Astrocyte (in vitro differentiated cells and primary cell): ENCODE measurements around the gene TRMT11. TPM values are rescaled to one million over a fixed set of nuclear protein-coding genes. Genes with fewer than 3 reads are reported as not detected.

Source experiments
- DNase-seq: peaks from one replicate; pipeline ENCODE4 v3.0.0-alpha.2; 2010; ENCODE audit warnings: low read depth
- FAIRE-seq: peaks from 2 replicates; lab custom pipeline; 2011; peaks lifted over from hg19 to GRCh38; lab: Jason Lieb, UNC
- H2AFZ ChIP-seq: 2 replicates; pipeline ENCODE4 v1.6.0; 2012; ENCODE audit warnings: low read depth, low read length, inconsistent platforms
- H3K27ac ChIP-seq: 2 replicates; pipeline ENCODE4 v1.5.1; 2011; ENCODE audit warnings: low read depth, low read length, inconsistent platforms
- H3K27me3 ChIP-seq: 2 replicates; pipeline ENCODE4 v1.6.0; 2011; ENCODE audit warnings: low read length, inconsistent platforms; ENCODE audit not compliant: insufficient read depth
- H3K36me3 ChIP-seq: 2 replicates; pipeline ENCODE4 v1.5.1; 2011; ENCODE audit warnings: low read length, inconsistent platforms; ENCODE audit not compliant: insufficient read depth
- H3K4me1 ChIP-seq: 2 replicates; pipeline ENCODE4 v1.5.1; 2011; ENCODE audit warnings: low read length, inconsistent platforms; ENCODE audit not compliant: insufficient read depth
- H3K4me2 ChIP-seq: 2 replicates; pipeline ENCODE4 v1.6.0; 2012; ENCODE audit warnings: low read length, inconsistent platforms
- H3K4me3 ChIP-seq: 2 replicates; pipeline ENCODE4 v1.5.1; 2011; ENCODE audit warnings: low read depth, mild to moderate bottlenecking, low read length, inconsistent platforms; ENCODE audit not compliant: insufficient read depth
- H3K79me2 ChIP-seq: 2 replicates; pipeline ENCODE4 v1.6.0; 2012; ENCODE audit warnings: mild to moderate bottlenecking, low read length, inconsistent platforms; ENCODE audit not compliant: insufficient read depth
- H3K9ac ChIP-seq: 2 replicates; pipeline ENCODE4 v1.6.0; 2012; ENCODE audit warnings: mild to moderate bottlenecking, low read length, inconsistent platforms
- H3K9me3 ChIP-seq: 2 replicates; pipeline ENCODE4 v1.5.1; 2012; ENCODE audit warnings: low read depth, mild to moderate bottlenecking, low read length, inconsistent platforms; ENCODE audit not compliant: insufficient read depth
- H4K20me1 ChIP-seq: 2 replicates; pipeline ENCODE4 v1.6.0; 2012; ENCODE audit warnings: low read length, inconsistent platforms; ENCODE audit not compliant: insufficient read depth
- H3K27ac Mint-ChIP-seq: one replicate; pipeline ENCODE4 v1.8.0; 2021; ENCODE audit warnings: mild to moderate bottlenecking, mixed read lengths; ENCODE audit not compliant: unreplicated experiment
- H3K27me3 Mint-ChIP-seq: one replicate; pipeline ENCODE4 v1.8.0; 2021; ENCODE audit warnings: low read depth, mixed read lengths; ENCODE audit not compliant: unreplicated experiment
- H3K36me3 Mint-ChIP-seq: one replicate; pipeline ENCODE4 v1.8.0; 2021; ENCODE audit warnings: low read depth, mixed read lengths; ENCODE audit not compliant: unreplicated experiment
- H3K4me1 Mint-ChIP-seq: one replicate; pipeline ENCODE4 v1.8.0; 2021; ENCODE audit warnings: low read depth, mixed read lengths; ENCODE audit not compliant: unreplicated experiment
- H3K4me3 Mint-ChIP-seq: one replicate; pipeline ENCODE4 v1.8.0; 2021; ENCODE audit warnings: mild to moderate bottlenecking, moderate library complexity, mixed read lengths; ENCODE audit not compliant: unreplicated experiment
- H3K9me3 Mint-ChIP-seq: one replicate; pipeline ENCODE4 v1.8.0; 2021; ENCODE audit warnings: mild to moderate bottlenecking, mixed read lengths; ENCODE audit not compliant: unreplicated experiment
- EZH2 ChIP-seq: IDR thresholded peaks from 2 replicates; pipeline ENCODE4 v1.6.1; 2012; ENCODE audit warnings: mild to moderate bottlenecking, low read length, inconsistent platforms; ENCODE audit not compliant: insufficient read depth
- total RNA-seq: library from RNA; stranded (reverse); gene quantifications from 2 replicates; pipeline ENCODE4 v1.2.1, GENCODE V29; 2021
- TF ChIP-seq, protein P1 (sequence below): IDR thresholded peaks from 2 replicates; pipeline ENCODE4 v1.5.1; 2011; ENCODE audit warnings: low read depth, mild to moderate bottlenecking, inconsistent platforms, low read length, moderate library complexity; ENCODE audit not compliant: insufficient read depth

The TRMT11 gene
- total RNA-seq, 1 donor from 2014 or later, result 18.2 TPM

GRCh38 chr6:125963817-125964216 lies 22.5 kb upstream of the TRMT11 start:
- H3K4me3 Mint-ChIP-seq, result no peak overlapping the region
- no peaks in the 10 kb centered on the region for H3K27me3 Mint-ChIP-seq
- no peaks in the 10 kb centered on the region for H3K4me1 Mint-ChIP-seq
- Histone ChIP-seq H3K36me3 (no peaks in the 10 kb centered on the region), H3K4me1 (no peaks in the 10 kb centered on the region), H2AFZ (no peak overlapping the region), H3K9me3 (no peaks in the 10 kb centered on the region), H3K9ac (no peak overlapping the region), H4K20me1 (no peaks in the 10 kb centered on the region), H3K27ac (no peak overlapping the region), H3K27me3 (no peaks in the 10 kb centered on the region), H3K79me2 (peaks cover 9% of the 10 kb centered on the region), H3K4me3 (no peak overlapping the region), H3K4me2 (no peak overlapping the region)
- TF ChIP-seq, protein P1, sequence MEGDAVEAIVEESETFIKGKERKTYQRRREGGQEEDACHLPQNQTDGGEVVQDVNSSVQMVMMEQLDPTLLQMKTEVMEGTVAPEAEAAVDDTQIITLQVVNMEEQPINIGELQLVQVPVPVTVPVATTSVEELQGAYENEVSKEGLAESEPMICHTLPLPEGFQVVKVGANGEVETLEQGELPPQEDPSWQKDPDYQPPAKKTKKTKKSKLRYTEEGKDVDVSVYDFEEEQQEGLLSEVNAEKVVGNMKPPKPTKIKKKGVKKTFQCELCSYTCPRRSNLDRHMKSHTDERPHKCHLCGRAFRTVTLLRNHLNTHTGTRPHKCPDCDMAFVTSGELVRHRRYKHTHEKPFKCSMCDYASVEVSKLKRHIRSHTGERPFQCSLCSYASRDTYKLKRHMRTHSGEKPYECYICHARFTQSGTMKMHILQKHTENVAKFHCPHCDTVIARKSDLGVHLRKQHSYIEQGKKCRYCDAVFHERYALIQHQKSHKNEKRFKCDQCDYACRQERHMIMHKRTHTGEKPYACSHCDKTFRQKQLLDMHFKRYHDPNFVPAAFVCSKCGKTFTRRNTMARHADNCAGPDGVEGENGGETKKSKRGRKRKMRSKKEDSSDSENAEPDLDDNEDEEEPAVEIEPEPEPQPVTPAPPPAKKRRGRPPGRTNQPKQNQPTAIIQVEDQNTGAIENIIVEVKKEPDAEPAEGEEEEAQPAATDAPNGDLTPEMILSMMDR, result no peak
- no peak for TF ChIP-seq EZH2
- no peaks in the 10 kb centered on the region for H3K9me3 Mint-ChIP-seq
- FAIRE-seq (no peak), DNase-seq (no peak)
- no peak overlapping the region for H3K27ac Mint-ChIP-seq
- H3K36me3 Mint-ChIP-seq, result peaks cover 4% of the 10 kb centered on the region

DNA sequence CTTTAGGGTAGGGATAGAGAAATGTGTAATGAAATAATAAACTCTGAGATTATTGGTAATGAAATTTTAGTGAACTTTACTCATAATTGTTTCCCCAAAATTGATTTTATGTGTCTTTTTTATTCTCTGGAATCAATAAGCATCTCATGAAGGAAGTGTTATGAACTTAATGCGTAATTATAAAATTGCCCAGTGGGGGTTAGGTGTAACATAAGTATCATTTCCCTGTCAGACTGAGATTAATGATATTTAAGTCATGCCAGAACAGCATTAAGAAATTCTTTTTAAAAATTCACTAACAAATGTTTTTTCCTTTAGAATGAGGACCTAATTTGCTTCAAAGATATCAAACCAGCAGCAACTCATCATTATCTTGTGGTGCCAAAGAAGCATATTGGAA lies 19.8 kb upstream of the TRMT11 start:
- Histone ChIP-seq H3K9me3 (no peaks in the 10 kb centered on the region), H3K27me3 (no peaks in the 10 kb centered on the region), H2AFZ (no peak overlapping the region), H3K4me2 (no peak overlapping the region), H4K20me1 (no peaks in the 10 kb centered on the region), H3K4me1 (no peaks in the 10 kb centered on the region), H3K27ac (no peak overlapping the region), H3K9ac (no peak overlapping the region), H3K79me2 (no peaks in the 10 kb centered on the region), H3K36me3 (no peaks in the 10 kb centered on the region), H3K4me3 (no peak overlapping the region)
- Mint-ChIP-seq H3K27me3 (no peaks in the 10 kb centered on the region), H3K9me3 (no peaks in the 10 kb centered on the region), H3K36me3 (peaks cover 4% of the 10 kb centered on the region), H3K4me3 (no peak overlapping the region), H3K4me1 (no peaks in the 10 kb centered on the region), H3K27ac (no peak overlapping the region)
- no peak for FAIRE-seq
- no peak for TF ChIP-seq EZH2
- TF ChIP-seq, protein P1, result no peak
- no peak for DNase-seq

DNA sequence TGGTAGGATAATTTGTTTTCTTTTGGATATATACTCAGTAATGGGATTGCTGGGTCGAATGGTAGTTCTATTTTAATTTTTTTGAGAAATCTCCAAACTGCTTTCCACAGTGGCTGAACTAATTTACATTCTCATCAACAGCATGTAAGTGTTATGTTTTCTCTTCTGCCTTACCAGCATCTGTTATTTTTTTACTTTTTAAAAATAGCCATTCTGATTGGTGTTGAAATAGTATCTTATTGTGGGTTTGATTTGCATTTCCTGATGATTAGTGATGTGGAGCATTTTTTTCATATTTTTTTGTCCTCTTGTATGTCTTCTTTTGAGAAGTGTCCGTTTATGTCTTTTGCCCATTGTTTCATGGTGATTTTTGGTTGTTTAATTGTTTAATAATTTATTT lies 17.8 kb upstream of the TRMT11 start:
- Mint-ChIP-seq H3K27ac (no peak overlapping the region), H3K36me3 (peaks cover 8% of the 10 kb centered on the region), H3K9me3 (no peaks in the 10 kb centered on the region)

More for the DNA sequence above, 17.8 kb upstream of the TRMT11 start:
- Histone ChIP-seq H4K20me1 (no peaks in the 10 kb centered on the region), H3K79me2 (no peaks in the 10 kb centered on the region), H2AFZ (no peak overlapping the region), H3K4me3 (no peak overlapping the region), H3K27ac (no peak overlapping the region), H3K4me2 (no peak overlapping the region), H3K27me3 (no peaks in the 10 kb centered on the region), H3K9me3 (no peaks in the 10 kb centered on the region), H3K36me3 (no peaks in the 10 kb centered on the region), H3K9ac (no peak overlapping the region), H3K4me1 (no peaks in the 10 kb centered on the region)
- H3K4me1 Mint-ChIP-seq, result no peaks in the 10 kb centered on the region
- no peaks in the 10 kb centered on the region for H3K27me3 Mint-ChIP-seq
- no peak for TF ChIP-seq EZH2
- TF ChIP-seq, protein P1, result no peak
- DNase-seq (no peak), FAIRE-seq (no peak)
- no peak overlapping the region for H3K4me3 Mint-ChIP-seq
